ENCODE results near the gene TJAP1.
A peak's percentile ranks its signal among the peaks of the same experiment; 100 is the strongest.
"Not testable (repeated sequence)": the region's sequence is repeated elsewhere in the genome, so short reads cannot be mapped to it uniquely, and the experiment has no call there.

Gene TJAP1

DNA sequence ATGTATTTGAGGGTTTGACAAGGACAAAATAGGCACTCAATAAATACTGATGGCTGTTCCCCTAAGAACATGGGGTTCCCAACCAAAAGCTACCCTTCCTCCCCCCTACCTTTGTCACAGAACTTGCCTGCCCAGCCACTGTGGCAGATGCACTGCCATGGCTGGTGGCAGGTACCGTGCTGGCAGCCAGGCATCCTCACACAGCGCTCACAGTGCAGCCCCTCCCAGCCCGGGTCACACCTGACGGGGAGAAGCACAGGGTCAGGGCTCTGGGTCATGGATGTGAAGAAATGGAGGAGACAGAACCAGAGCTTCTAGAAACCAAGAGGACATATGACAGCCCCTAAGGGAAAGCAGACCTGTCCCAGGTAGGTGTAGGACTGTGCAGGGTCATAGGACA, 24.5 kb upstream of the TJAP1 start:
- DNase-seq (ENCODE audit: insufficient read length, low spot score) (no peak), FAIRE-seq (peak; percentile 62)

DNA sequence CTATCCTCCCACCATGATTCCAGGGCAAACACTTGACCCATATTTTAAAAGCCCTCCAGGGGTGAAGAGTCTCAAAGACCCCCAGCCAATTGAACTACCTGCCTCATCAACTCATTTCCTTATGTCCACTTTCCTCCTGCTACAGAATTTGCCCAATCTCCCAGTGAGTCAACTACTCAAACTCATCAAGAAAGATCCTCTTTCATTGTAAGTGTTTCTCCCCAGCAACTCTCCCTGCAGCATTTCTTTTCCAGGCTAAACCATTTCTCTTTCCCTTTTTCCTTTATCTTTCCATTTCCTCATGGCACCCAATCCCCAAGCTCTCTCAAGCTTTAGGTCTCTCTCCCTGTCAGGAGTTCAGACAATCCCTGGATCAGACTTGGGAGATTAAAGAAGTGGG, 23.5 kb upstream of the TJAP1 start:
- FAIRE-seq (no peak), DNase-seq (ENCODE audit: insufficient read length, low spot score) (no peak)

DNA sequence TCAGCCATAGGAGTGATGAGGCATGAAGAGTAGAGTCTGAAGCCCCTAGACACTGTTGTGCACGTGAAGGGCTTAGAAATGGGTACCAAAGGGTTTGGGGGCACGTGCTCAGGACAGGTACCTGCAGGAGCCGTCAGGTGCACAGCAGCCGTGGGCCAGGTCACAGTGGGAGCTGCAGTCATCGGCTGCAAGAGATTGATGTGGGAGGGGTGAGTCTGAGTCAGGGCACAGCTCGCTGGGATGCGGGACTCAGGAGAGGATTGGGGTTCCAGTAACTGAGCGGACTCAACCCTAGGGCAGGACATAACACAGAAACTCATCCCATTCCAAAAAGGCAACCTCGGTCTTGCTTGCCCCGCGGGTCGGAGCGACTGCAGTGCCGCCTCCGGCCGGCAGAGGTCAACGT, 23.1 kb upstream of the TJAP1 start:
- DNase-seq (ENCODE audit: insufficient read length, low spot score) (no peak), FAIRE-seq (no peak)

DNA sequence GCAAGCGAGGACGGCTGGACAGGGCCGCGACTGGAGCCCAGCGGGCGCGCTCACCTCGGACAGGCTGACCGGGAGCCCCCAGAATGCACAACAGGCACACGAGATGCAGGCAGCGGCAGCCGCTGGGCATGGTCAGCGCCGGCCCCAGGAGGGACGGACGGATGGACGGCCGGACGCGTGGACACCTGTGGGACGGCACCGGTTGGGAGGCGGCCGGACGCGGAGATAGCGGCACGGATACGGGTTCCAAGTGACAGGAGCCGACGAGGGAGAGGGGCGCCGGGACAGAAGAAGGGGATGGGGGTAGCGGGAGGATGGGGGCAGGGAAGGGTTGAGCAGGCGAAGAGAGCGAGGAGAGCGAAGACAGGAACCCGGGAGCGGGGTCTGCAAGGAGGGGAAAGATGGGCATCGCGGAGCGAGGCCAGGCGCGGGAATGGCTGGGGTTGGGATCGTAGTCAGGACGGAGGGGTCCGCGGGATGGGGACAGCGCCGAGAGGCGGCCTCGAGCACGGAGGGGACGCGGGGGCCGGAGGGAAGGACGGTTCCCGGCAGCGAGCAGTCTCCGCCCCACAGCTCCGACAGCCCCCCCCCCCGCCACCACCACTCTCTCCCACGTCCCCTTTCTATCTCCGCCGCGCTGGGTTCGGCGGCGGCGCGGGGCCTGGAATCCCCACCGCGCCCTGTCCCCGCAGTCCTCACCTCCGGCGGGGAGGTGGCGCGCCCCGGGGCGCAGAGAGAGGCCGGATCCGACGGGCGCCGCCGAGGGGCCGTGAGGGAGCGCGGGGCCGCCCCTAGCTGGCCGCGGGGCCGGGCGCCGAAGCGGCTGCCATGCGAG, 22.5 kb upstream of the TJAP1 start:
- DNase-seq (ENCODE audit: insufficient read length, low spot score) (peak; percentile 92), FAIRE-seq (peak; percentile 93)

DNA sequence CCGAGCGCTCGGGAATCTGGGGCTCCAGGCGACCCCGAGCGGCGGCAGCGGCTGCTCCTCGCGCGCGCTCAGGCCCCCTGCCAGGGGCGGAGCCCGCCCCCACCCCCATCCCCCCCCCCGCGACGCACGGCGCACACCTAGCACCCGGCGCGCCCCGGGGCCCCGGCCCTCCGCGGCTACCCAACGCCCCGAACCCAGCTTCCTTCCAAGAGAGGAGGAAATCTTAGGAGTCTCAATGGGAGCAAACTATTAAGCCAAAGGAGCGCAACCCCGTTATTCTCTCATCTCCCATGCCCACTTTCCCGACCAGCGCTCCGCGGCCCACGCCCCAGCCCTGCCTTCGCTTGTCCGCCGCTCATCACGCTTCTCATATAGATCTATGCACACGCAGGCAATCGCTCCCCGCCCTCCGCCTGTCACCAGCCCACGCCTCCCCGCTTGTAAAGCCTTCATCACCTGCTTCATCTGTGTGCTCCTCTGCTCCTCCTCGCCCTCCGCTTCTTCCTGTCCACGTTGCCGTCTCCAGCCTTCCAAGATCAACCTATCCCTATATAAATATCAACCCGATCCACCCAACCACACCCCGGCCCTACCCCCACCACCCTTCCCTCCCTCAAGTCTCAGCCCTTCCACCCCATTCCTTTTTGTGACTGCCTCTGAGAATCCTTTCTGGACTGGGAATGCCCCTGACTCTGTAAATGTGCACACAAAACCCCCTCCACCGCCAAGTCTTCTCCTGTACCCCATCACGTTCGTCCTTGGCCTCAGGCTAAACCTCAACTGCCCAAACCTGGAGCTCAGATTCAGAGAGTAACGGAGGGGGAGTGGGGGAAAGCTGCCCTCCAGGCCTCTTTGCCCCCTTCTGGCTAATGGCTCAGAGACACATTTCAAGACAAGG, 21.6 kb upstream of the TJAP1 start, which contains the start of gene DLK2:
Gene DLK2 (minus strand): TSS at position 18 of the 898 bp plus-strand sequence. CDS start 723 bp downstream, outside the sequence.
- FAIRE-seq, result peak; percentile 84
- peak; percentile 59 for DNase-seq (ENCODE audit: insufficient read length, low spot score)

DNA sequence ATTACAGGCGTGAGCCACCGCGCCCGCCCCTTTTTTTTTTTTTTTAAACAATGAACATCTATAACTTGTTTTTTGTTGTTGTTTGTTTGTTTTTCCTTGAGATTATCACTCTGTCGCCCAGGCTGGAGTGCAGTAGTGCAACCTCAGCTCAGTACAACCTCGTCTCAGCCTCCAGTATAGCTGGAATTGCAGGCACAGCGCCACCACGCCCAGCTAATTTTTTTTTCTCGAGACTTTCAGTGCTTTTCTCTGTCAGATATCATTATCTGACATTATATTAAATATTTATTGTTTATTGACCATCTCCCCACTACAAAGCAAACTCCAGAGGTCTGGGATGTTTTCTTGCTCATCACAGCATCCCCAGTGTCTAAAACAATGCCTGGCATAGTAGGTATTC, 19.7 kb upstream of the TJAP1 start:
- DNase-seq (ENCODE audit: insufficient read length, low spot score), result no peak
- FAIRE-seq, result no peak

DNA sequence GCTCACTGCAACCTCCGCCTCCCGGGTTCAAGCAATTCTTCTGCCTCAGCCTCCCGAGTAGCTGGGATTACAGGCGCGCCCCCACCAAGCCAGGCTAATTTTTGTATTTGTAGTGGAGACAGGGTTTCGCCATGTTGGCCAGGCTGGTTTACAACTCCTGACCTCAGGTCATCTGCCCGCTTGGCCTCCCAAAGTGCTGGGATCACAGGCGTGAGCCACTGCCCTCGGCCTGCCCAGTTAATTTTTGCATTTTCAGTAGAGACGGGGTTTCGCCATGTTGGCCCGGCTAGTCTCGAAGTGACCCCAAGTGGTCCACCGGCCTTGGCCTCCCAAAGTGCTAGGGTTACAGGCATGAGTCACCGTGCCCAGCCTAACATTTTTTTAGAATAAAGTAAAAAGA, 19.2 kb upstream of the TJAP1 start:
- not testable (repeated sequence) for FAIRE-seq

DNA sequence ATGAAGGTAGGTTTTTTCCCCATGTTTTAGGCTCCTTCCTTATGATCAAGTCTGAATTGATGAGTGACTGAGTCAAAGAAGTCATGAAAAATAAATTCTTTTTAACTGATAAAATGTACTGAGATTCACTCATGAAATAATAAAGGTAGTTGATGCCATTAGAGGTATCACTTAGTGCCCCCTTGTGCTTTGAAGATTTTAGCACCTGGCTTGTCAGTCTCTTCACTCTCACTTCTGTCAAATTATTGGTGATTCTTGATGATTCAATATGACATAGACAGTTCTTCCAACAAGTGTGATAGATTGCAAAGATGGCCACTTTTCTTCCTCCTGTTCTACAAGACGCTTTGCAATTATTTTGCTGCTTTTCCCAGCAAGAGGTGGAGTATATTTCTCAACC, 17.8 kb upstream of the TJAP1 start:
- FAIRE-seq, result no peak
- DNase-seq (ENCODE audit: insufficient read length, low spot score), result no peak

More for the DNA sequence above, 19.2 kb upstream of the TJAP1 start:
- DNase-seq (ENCODE audit: insufficient read length, low spot score), result not testable (repeated sequence)

DNA sequence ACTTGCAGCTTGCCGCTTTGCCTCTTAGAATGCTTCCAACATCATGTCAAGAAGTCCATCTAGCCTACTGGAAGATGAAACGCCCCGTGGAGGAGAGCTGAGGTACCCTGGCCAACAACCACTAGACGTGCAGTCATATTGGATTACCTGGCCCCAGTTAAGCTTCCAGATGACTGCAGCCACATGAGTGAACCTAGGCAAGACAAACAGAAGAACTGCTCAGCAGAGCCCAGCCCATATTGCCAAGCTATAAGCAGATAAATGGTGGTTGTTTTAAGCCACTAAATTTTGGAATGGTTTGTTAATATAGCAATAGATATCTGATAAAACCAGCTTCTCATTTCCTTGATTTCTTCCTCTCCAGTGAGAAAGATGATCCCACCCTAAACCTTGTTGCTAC, 17.3 kb upstream of the TJAP1 start:
- no peak for FAIRE-seq

DNA sequence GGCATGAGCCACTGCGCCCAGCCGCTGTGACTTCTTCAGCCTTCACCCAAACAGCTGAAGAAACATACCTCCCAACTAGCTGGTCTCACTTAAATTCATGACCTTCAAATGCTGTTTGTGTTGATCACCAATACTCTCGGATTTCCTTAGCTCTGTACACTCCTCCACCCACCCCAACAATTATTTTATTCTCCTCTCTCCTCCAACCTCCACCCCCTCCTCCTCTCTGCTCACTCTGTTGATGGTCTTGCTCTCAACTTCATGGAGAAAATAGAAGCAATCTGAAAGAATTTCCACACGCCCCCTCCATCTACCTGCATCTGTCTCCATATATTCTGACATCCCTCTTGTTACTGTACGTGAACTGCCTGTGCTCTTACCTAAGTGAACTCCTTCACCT, 15.4 kb upstream of the TJAP1 start:
- DNase-seq (ENCODE audit: insufficient read length, low spot score), result no peak
- no peak for FAIRE-seq

More for the DNA sequence above, 17.3 kb upstream of the TJAP1 start:
- no peak for DNase-seq (ENCODE audit: insufficient read length, low spot score)

DNA sequence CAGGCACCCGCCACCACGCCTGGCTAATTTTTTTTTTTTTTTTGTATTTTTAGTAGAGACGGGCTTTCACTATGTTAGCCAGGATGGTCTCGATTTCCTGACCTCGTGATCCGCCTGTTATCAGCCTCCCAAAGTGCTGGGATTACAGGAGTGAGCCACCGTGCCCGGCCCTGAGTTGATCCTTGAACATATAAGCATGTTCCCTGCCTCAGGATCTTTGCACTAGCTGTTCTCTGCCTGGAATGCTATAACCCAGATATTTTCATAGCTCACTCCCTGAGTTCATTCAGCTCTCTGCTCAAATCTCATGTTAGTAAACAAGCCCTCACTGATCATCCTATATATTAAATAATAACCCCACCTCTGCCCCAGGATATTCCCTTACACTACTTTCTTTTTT, 13.0 kb upstream of the TJAP1 start:
- FAIRE-seq, result no peak
- DNase-seq (ENCODE audit: insufficient read length, low spot score), result no peak

DNA sequence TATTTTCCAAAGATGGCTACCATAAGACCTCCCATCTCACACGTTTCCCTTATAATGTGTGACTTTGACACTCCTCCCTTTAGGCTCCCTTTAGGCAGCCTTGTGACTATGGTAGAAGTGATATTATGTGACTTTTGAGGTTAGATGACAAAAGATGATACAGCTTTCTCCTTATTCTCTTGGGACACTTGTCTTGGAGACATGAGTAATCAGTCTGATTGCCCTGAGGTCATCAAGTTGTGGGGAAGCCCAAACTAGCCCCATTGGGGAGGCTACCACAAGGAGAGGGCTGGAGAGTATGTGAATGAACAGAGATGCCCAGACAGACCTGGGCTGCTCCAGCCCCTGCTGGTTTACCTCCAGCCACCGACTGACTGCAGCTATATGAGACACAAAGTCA, 11.4 kb upstream of the TJAP1 start:
- FAIRE-seq, result no peak
- no peak for DNase-seq (ENCODE audit: insufficient read length, low spot score)

DNA sequence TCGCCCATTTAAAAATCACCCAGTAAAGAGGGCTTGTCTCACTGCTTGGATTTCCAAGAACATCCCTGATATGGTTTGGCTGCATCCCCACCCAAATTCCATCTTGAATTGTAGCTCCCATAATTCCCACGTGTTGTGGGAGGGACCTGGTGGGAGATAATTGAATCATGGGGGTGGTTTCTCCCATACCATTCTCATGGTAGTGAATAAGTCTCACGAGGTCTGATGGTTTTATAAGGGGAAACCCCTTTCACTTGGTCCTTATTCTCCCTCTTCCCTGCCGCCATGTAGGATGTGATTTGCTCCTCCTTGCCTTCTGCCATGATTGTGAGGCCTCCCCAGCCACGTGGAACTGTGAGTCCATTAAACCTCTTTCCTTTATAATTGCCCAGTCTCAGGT, 10.1 kb upstream of the TJAP1 start:
- not testable (repeated sequence) for FAIRE-seq; DNase-seq (ENCODE audit: insufficient read length, low spot score)

DNA sequence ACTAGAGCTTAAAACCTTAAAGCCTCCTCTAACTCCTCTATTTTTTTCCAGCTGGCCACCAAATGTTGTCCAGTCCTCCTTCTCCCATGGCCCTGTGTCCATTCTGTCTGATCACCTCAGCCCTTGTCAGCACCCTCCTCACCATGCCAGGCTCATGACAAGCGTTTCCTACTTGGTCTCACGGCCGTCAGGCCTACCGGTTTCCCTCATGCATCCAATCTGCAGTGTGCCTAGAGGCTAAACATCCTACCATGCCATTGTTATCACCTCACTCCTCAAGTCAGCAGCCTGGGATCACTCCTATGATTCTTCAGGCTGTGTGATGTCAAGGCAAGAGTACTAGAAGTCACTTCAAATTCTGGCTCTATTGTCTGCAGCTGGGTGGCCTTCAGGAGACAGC, 9.6 kb upstream of the TJAP1 start:
- FAIRE-seq (no peak), DNase-seq (ENCODE audit: insufficient read length, low spot score) (no peak)

DNA sequence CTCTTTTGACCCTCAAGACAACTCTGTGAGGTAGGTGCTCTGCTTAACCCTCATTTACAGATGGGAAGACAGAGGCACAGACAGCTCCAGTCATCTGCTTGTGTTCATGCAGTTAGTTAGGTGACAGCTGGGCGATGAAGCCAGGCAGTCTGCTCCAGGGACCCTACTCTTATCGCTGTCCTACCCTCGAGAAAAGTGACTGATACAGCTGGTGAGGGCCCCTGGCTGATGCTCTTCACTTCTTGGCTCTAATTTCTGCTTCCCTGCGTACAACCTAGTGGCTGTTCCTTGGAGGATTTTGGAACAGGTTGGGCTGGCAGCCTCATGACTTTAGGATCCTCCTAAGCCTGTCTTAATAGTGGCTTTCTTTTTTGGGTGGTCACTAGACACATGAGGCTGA, 9.1 kb upstream of the TJAP1 start:
- DNase-seq (ENCODE audit: insufficient read length, low spot score) (no peak), FAIRE-seq (no peak)

DNA sequence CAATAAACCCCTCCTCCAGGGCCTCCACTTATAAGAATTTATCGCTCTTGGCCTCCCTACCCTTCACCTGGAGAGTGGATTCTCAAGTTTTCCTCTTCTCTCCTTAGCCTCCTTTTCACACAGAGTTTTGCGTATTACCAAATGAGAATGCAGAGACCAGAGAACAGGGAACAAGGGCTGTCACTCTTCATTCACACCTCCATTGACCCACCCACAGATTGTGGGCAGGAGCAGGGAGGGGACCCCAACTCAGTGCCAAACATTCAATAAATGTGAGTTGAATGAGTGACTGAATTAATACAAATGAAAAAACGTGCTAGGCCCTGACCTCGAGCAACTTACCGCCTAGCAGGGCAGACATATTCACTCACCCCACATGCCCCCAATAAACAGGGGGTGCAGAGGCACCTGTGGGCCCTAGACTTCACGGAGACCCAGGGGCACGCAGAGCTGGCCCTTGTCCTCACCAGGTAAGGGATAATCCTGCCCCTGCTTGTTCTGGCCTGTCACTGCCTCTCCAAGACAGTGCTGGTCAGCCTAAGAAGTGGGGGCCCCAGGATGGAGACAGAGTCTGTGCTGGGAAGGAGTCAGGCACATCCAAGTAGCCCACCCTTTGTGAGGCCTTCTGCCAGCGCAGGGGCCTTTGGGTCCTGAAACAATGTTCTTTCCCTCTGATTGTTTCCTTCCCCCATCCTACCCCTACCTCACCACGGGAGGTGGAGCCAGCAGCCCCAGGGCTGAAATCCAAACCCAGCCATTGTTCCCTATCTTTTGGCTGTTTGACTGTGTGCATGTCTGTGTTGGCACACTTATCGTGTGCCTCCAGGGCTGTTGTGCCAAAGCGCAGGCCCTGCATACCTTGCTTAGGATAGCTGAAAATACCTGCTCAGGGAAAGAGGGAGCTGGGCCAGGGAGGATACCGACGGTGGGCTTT, 8.4 kb upstream of the TJAP1 start:
- FAIRE-seq (peak; percentile 20), DNase-seq (ENCODE audit: insufficient read length, low spot score) (no peak)

DNA sequence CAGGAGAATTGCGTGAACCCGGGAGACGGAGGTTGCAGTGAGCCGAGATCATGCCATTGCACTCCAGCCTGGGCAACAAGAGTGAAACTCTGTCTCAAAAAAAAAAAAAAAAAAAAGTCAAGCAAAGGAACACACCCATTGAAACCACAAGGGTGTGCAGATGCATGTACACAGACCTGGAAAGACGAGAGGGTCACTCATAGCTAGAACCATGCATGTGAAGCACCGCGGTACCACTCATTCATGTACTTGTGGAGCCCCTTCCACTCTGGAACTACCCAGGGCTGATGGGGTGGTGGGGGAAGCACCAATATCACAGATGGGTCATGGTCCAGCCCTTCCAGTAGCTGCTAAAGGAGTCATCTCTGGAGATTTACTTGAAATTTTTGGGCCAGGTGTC, 7.4 kb upstream of the TJAP1 start:
- no peak for FAIRE-seq
- no peak for DNase-seq (ENCODE audit: insufficient read length, low spot score)

DNA sequence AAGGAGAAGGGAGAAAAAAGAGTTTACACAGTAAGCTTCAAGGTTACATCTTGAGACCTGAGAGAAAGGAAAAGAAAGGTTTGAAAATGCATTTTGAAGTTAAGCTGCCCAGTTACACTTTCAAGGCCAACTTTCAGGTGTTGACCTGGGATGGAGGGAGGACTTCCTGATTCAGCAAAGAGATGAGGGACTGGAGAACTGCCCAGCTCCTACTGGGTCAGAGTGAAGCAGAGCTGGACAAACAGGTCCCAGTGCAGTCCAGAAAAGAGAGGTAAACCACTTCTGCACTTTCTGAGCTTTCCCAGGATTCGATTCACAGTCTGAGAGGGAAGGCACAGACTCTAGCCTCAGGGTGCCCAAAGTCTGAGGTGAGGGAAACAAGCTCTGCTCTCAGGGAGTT, 6.0 kb upstream of the TJAP1 start:
- DNase-seq (ENCODE audit: insufficient read length, low spot score) (no peak), FAIRE-seq (no peak)

DNA sequence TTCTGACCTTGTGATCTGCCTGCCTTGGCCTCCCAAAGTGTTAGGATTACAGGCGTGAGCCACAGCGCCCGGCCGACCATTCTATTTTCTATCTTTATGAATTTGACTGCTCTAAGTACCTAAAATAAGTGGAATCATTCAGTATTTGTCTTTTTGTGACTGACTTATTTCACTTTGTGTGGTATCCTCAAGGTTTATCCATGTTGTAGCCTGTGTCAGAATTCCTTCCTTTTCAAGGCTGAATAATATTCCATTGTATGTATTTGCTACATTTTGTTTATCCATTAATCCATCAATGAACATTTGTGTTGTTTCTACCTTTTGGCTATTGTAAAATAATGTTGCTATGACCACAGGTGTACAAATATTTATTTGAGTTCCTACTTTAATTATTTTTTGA, 4.9 kb upstream of the TJAP1 start:
- FAIRE-seq, result no peak
- no peak for DNase-seq (ENCODE audit: insufficient read length, low spot score)

DNA sequence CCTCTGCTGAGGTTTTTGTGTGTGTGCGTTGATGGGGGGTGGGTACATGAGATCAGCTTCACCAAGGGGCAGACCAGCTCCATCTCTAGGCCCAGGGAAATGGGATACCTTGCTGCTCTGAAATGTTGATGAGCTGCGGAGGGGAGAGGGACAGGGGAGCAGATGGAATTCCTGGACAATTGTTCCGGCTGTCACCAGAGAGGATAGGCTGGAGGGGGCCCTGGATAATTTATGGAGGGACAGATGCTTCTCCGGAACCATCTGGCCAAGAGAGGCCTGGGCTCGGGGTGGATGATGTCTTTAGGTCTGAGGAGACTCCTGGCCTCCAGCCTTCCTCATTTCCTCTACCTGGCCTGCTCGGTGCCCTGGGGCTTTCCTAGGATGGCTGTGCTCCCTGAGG, 1.9 kb upstream of the TJAP1 start:
- no peak for FAIRE-seq
- DNase-seq (ENCODE audit: insufficient read length, low spot score), result no peak

DNA sequence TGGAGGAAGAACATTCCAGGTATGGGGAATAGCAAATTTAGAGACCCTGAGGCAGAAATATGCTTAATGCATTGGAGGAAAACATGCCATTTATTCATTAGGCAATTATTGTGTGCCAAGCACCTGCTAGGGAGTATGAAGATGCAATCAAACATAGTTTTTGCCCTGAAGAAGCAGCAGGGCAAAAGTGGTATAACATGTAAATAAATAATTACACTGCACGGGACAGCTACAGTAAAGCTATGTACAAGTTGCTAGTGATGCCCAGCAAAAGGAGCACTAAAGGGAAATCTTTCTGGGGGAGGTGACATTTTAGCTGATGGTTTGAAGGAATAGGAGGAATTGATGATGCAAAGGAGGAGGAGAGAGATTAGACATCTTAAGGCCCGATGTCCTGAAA, 624 bp upstream of the TJAP1 start:
- DNase-seq (ENCODE audit: insufficient read length, low spot score) (no peak), FAIRE-seq (no peak)
